GM10248 (cell line): Measurements from ENCODE around the gene PRRC2B.

Experiments
- CTCF ChIA-PET: fragments of 300-600 bp; sonication (Branson Sonifier 250); formaldehyde crosslinking; extraction: SDS; loops from one replicate; lab custom pipeline; 2021; ENCODE audit warnings: antibody characterized with exemption; lab: Yijun Ruan, JAX
- POLR2A ChIA-PET: fragments of 350-650 bp; sonication (Branson Sonifier 250); formaldehyde crosslinking; extraction: SDS; loops from one replicate; lab custom pipeline; 2020; ENCODE audit warnings: antibody characterized with exemption; lab: Yijun Ruan, JAX
- DNase-seq: peaks from one replicate; pipeline ENCODE4 v3.0.0; 2012; ENCODE audit errors: extremely low spot score
- TF ChIP-seq, protein P1 (sequence below): IDR thresholded peaks from 2 replicates; pipeline ENCODE4 v1.5.1; 2012; ENCODE audit warnings: mild to moderate bottlenecking, low read depth; ENCODE audit errors: extremely low read depth, missing control alignments, control extremely low read depth

The PRRC2B gene

GRCh38 chr9:131433302-131433854 is 39.5 kb downstream of the PRRC2B start:
- no peak for DNase-seq
- POLR2A ChIA-PET: no interaction called here
- CTCF ChIA-PET: interaction anchor here (1.0 to 1.7 kb wide), 3 partner anchors 8 to 97 kb away, joined by 3 read pairs; no protein-coding TSS in a partner anchor
- TF ChIP-seq, protein P1, sequence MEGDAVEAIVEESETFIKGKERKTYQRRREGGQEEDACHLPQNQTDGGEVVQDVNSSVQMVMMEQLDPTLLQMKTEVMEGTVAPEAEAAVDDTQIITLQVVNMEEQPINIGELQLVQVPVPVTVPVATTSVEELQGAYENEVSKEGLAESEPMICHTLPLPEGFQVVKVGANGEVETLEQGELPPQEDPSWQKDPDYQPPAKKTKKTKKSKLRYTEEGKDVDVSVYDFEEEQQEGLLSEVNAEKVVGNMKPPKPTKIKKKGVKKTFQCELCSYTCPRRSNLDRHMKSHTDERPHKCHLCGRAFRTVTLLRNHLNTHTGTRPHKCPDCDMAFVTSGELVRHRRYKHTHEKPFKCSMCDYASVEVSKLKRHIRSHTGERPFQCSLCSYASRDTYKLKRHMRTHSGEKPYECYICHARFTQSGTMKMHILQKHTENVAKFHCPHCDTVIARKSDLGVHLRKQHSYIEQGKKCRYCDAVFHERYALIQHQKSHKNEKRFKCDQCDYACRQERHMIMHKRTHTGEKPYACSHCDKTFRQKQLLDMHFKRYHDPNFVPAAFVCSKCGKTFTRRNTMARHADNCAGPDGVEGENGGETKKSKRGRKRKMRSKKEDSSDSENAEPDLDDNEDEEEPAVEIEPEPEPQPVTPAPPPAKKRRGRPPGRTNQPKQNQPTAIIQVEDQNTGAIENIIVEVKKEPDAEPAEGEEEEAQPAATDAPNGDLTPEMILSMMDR: no peak

DNA sequence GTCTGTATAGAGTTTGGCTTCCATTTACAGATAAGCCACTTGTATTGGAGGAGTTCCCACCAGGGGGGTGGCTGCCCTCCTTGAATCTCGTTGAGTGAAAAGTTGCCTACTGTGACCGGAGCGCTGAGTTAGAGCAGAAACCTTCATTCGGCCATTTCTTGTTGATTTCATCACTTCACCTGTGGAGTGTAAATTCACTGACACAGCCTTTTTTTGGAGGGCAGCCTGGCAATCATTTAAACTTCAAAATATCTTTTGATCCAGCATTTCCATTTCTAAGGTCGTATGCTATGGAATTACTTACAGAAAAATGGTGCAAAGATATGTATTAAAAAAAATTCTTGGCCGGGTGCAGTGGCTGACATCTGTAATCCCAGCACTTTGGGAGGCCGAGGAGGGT is 40.8 kb downstream of the PRRC2B start:
- ChIA-PET POLR2A (interaction anchor here (0.7 kb wide), 1 partner anchor 42 kb away, joined by 3 read pairs; no protein-coding TSS in a partner anchor), CTCF (no interaction called here)
- TF ChIP-seq, protein P1: no peak
- DNase-seq: no peak

DNA sequence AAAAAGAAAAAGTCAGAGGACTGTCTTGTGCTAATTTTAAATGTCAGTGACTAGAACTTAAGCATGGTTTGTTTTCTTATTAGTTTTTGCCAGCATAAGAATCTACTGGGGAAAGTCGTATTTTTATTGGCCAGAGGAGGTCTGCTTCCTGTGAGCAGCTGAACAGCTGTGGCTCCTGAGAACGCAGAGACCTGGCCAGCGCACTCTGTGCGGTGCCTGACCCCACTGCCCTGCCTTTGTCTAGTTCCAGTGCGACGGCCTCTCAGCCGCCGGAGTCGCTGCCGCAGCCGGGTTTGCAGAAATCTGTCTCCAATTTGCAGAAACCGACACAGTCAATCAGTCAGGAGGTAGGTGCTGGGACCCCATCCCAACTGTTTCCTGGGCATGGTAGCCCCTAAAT is 42.5 kb downstream of the PRRC2B start:
- TF ChIP-seq, protein P1: no peak
- POLR2A ChIA-PET: no interaction called here
- no peak for DNase-seq
- CTCF ChIA-PET: interaction anchor here (1.5 kb wide), 1 partner anchor 87 kb away, joined by 5 read pairs; no protein-coding TSS in a partner anchor

- no peak for DNase-seq
- TF ChIP-seq, protein P1: no peak
- CTCF ChIA-PET: interaction anchor here (1.0 to 1.7 kb wide), 3 partner anchors 10 to 87 kb away, joined by 3 to 5 read pairs (median 5); no protein-coding TSS in a partner anchor
- POLR2A ChIA-PET: no interaction called here
These were observed 43.0 kb downstream of the PRRC2B start for GRCh38 chr9:131436865-131437271.

DNA sequence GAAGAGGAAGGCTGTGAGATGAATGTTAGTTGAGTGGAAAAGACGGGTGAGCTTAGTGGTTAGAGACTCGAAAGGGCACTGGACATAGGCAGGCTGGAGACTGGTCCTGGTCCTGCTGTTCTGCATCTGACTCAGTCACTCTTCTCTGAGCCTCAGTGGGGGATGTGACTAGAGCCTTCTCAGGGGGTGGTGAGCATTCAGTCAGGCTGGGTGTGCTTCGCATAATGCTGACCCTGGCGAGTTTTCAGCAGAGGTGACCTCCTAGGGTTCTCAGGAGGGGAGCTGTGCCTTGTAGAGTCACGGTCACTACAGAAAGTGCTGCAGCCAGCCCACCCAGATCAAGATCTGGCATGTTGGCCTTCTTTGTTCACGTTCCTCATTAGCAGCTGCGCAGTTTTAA is 44.3 kb downstream of the PRRC2B start:
- CTCF ChIA-PET: interaction anchor here (1.0 to 1.7 kb wide), 5 partner anchors 9 to 42 kb away, joined by 3 to 6 read pairs (median 3); no protein-coding TSS in a partner anchor
- POLR2A ChIA-PET: interaction anchor here (0.5 kb wide), 1 partner anchor 18 kb away, joined by 3 read pairs; no protein-coding TSS in a partner anchor
- TF ChIP-seq, protein P1: no peak
- no peak for DNase-seq

DNA sequence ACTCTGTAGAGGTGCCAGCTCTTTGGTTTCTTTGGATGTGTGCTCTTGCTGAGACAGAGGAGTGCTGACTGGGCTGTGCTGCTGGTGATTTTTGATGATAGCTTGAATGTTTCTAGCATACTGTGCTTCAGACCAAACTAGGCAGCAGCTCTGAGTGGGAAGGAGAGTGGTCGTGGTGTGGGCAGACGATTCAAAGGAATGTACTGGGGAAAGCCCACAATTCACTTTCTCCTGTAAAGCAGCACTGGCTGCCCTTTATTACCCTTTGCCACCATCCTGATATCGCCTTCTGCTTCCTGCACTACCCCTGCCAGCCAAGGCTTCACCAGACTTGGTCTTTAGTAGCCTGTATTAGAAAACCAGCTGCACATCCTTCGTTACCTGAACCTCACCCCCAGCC is 45.3 kb downstream of the PRRC2B start:
- TF ChIP-seq, protein P1: no peak
- ChIA-PET CTCF (interaction anchor here (1.3 kb wide), 1 partner anchor 8 kb away, joined by 6 read pairs; no protein-coding TSS in a partner anchor), POLR2A (no interaction called here)
- DNase-seq: no peak
